ENCODE results near the gene COL1A2.

COL1A2 gene

DNA sequence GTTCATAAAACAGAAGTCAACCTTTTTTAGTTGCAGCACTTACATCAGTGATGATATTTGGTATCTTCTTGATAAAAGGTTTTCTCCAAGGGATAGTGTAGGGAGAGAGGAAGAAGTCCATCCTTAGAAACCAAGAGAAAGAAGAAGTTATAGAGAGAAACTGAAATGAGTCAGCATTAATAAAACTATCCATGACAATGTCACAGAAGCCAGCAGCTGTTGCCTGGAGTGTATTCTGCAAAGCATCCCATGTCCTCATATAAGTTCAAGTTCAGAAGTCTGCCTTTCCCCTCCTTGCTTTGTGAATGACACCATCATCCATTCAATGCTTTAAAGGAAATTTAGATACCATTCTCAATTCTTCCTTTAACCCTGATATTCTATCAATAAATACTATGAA is 14.4 kb upstream of the COL1A2 start:
- DNase-seq: no peak

GRCh38 chr7:94382132-94382531 is 12.6 kb upstream of the COL1A2 start:
- DNase-seq: no peak

GRCh38 chr7:94382746-94383145 is 11.9 kb upstream of the COL1A2 start:
- no peak for DNase-seq

DNA sequence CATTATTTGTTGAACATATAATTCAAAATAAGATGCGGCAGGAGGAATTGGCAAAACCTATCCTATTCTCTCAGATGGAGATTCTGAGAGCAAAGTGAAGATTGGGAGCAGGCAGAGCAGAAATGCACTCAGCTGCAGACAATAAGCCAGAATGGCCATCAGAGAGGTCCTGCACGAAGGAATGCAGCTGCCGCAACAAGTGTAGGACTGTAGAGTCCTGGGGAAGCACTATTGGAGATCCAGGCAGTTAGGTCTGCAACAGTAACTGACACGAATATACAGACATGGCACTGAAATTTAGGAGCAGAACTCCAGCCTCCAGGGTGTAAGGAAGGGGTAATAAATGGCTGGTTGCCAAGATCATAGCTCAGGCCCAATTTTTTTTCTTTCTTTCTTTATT is 10.4 kb upstream of the COL1A2 start:
- DNase-seq: no peak

- DNase-seq: no peak
Observed at GRCh38 chr7:94386416-94386815, 8.3 kb upstream of the COL1A2 start.

GRCh38 chr7:94388540-94388939 is 6.2 kb upstream of the COL1A2 start:
- DNase-seq: no peak

DNA sequence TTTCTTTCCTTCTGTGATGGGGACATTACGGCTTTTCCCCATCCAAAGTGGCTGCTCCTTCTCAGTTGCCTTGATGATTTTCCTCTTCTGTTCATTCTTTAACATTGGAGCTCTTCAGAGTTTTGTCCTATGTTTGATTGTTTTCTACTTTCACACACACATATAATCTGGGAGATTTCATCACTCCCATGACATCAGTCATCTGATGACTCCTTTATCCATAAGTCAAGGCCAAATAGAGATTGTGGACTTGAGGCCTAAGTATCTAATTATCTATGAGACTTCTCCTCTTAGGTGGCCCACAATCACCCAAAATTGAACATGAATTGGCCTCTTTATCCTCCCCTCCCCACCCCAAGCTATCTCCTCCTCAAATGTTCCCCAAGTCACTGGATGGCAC is 5.3 kb upstream of the COL1A2 start:
- no peak for DNase-seq

- DNase-seq: peak; percentile 44
Observed at GRCh38 chr7:94391726-94392392, 2.8 kb upstream of the COL1A2 start.

DNA sequence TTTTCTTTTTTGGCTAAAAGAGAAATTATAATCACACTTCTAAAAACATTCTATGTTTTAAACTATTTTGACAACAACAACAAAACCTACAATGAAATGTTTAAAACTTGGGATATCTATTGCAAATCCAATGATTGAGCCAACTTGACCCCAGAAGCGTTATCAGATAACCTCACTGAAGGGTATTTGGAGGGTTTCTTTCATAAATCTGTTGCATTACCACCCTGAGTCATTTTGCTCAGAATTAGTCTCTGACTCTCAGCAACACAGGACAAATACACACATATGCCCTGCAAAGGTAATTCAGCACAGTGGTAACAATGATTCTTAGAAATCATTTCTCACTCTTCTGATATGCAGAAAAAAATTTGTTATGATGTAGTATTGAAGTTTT is 2.3 kb upstream of the COL1A2 start:
- DNase-seq: no peak

DNA sequence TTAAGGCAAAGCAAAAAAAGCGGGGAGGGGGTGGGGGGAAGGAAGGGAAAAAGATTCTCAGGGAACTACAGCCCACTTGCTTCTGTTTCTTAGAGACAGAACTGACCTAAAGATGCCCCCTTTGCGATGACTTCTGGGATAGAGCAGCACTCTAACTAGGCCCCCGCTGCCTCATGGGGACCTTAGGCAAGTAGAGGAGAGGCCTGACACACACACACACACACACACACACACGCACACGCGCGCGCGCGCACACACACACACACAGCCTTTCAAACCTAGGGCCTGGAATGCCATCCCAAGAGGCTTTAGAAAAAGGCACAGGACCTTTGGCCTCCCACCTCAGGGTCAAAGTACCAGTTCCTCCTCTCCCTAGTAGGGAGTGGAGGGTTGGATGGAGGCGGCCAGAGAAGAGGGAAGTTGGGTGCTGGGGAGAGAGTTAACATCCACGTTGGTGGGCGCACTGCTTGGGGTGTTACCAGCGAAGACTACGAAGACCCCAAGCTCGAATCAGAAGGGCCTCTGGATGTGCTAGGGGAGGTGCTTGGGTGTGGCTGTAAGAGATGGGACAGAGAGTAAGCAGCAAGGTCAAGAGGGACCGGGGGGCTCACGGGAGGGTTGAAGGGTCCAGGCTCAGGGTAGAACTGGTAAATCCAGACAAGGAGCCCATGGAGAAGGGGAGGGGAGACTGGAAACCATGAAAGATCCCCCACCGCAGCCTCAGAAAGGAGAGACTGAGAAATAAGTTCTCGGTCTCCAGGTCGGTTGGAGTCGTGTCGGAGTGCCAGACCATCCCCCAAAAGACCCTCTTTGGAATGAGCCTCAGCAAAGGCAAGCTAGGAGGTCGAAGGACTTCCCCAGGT is 1.2 kb upstream of the COL1A2 start:
- peak; percentile 70 for DNase-seq

GRCh38 chr7:94394109-94394436 is 622 bp upstream of the COL1A2 start:
- no peak for DNase-seq

DNA sequence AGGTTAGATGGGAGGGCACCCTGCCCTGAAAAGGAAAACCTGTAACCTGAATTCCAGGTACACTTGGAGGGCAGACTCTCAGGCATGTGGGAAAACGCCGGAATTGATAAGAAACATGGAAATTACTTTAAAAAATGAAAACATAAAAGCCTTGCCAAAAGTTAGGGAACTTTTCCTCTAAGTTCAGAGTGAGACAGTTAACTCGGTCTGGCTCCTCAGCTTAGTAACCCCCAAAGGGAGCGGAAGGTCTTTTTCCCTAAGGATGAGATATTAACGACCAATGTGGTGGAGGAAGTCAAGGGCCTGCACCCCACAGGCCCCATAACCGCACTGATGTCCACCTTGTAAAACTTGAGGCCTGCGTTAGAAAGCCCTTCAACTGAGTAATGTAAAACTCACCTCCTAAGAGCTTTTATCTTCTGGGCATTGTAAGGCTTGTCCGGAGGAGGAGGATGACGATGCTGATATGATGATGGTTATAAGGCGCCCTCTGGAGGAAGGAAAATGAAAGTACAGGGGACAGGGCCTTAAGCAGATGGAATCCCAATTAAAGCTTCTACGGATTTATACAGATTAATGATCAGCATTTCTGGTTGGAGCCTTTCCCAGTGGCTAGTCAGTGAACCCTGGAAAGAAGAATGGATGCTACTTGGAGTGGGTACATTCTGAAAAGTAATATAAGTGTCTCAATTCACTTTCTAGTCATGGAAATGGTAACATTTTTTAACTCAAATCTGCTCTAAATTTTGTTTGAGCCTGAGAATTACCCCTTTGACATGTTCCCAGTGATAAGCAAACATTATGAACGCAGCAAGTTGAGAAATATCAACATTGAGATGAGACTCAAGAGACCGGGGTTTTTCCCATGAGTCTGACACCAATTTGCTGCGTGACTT is 694 bp downstream of the COL1A2 start:
- DNase-seq: peak; percentile 76

GRCh38 chr7:94396037-94396431 is 1.3 kb downstream of the COL1A2 start:
- DNase-seq: no peak

- DNase-seq: no peak
Observed at GRCh38 chr7:94396596-94396995, 1.9 kb downstream of the COL1A2 start.

- DNase-seq: no peak
Observed at GRCh38 chr7:94397722-94398121, 3.0 kb downstream of the COL1A2 start.

DNA sequence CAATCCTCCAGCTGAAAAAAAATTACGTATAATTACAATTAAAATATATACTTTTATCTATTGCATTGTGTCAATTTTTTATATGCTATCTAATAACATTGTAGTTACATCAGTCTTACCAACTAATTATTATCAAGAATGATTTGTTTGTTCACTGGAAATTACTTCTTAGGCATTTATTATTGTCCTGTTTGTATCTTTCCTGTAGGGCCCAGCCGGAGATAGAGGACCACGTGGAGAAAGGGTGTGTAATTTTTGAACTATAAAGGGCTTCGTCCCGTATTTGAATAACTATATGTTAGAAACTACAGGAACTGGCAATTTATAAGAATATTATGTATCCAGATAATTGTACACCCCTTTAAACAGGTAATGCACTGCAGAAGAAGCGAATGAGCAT is 4.1 kb downstream of the COL1A2 start:
- DNase-seq: no peak

- no peak for DNase-seq
Observed at GRCh38 chr7:94400022-94400421, 5.3 kb downstream of the COL1A2 start.

DNA sequence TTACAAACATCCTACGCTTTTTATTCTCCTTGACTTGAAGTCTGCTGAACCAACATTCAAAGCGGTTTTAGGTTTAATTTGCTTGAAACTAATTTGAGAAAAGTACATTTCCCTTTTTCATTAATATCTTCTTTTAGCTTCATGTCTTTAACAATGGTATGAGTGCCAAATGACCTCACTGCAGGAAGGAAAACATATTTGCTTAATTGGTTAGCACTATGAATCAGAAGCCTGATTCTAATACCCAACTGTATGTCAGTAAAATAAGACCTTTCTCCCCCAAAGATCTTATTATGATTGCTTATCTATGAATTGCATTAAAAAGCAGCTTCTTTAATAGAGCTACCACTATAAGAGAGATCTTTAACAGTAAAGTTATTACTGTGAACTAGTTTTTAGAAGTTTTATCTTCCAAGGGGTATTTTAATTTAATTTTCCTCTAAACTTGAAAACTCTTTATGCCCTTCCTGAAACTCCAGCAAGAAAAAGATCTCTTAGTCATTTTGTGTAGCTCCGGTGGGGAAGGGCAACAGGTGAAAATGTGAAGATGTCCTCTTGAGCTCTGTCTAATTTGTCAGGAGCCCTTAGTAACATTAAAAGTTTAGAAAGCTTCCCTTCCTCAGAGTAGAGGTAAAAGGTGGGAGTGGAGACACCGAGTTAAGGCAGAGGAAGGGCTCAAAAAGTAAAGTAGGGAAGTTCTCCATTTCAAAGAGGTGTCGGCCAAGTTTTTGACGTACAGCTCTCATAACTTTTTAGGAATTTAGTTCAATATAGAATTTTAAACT is 6.1 kb downstream of the COL1A2 start:
- DNase-seq: no peak

DNA sequence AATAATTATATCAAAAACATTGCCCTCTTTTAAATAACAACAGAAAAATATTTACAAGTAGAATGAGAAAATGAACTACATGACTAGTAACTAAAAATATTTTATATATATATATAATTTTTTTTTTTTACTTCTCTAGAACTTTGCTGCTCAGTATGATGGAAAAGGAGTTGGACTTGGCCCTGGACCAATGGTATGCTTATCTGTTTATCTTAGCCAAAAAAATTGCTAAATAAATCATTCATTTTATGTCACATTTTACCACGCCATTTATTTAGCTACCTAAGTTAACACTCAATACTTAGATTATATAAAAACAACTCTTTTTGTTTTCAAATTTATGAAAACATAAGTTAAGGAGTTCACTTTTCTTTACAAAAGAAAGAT is 6.7 kb downstream of the COL1A2 start:
- no peak for DNase-seq

DNA sequence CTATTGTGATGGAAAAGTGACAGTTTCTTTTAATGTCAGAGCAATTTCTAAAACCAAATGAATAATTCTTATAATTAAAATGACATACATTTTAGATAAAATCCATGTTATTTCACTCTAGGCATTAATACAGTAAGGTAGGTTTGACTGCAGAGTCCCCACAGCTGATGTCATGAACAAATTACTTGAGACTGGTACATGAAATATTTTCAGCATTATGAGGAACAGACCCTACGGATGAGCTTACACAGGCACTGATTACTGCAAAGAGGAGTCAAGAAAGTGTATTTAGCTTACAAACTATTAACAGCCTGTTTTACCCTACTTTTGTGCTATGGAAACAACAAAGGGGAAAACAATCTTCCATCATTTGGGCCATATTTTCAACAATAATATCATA is 8.9 kb downstream of the COL1A2 start:
- DNase-seq: no peak

DNA sequence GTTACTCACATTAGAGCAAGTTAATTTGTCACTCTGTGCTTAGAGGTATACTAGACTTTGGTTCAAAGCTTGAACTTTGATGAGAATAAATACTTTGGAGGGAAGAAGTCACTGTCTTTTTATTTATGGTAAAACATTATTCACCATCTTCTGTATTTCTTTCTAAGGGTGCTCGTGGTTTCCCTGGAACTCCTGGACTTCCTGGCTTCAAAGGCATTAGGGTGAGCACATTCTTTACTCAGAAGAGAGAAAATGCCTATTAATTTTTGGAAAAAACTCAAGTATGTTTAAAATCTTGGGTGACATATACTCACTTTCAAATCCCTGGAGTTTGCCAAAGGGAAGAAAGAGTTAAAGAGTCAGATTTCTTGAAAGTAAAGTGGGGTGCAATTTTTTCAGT is 10.8 kb downstream of the COL1A2 start:
- no peak for DNase-seq

DNA sequence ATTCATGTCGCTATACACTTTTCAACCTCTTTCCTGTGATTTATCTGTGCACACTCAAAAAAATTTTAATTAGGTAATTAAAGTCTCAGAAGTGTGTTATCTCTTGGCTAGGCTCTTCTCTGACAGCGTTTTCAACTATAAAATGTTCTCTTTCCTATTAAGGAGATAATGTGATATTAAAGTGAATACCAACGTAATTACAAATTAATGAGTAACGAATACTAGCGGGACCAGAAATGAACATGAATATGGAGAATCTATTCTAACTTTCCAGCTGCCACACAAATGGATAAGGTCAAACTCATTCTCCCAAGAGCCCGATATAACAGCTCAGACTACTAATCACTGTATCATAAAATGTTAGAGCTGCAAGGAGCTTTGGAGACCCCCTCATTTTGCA is 12.0 kb downstream of the COL1A2 start:
- no peak for DNase-seq
